NT2/D1 (cell line): ENCODE data around the gene WASL.

Experiments used
- YY1 ChIP-seq: IDR thresholded peaks from 2 replicates; pipeline ENCODE4 v1.6.1; 2011; ENCODE audit not compliant: insufficient read length, insufficient read depth
- ZNF274 ChIP-seq: IDR thresholded peaks from 2 replicates; pipeline ENCODE4 v1.6.1; 2011; ENCODE audit warnings: mild to moderate bottlenecking, low read depth, low read length

GRCh38 chr7:123715799-123716198 lies 33.0 kb downstream of the WASL start:
- TF ChIP-seq YY1 = no peak
- TF ChIP-seq ZNF274 = no peak
